NCI-H2107 treated with DMSO at 0.1 percent for 48 hours (cell line): ENCODE measurements around the gene TMEM132E.

Experiments
- DNase-seq: peaks from one replicate; lab custom pipeline; 2025; ENCODE audit not compliant: unreplicated experiment; lab: John Stamatoyannopoulos, UW

TMEM132E gene

GRCh38 chr17:34596920-34597319, 17.5 kb downstream of the TMEM132E start:
- no peak for DNase-seq

GRCh38 chr17:34598161-34598776, 18.9 kb downstream of the TMEM132E start:
- DNase-seq = no peak

- no peak for DNase-seq
Measured at GRCh38 chr17:34601416-34601815, 22.0 kb downstream of the TMEM132E start.

DNA sequence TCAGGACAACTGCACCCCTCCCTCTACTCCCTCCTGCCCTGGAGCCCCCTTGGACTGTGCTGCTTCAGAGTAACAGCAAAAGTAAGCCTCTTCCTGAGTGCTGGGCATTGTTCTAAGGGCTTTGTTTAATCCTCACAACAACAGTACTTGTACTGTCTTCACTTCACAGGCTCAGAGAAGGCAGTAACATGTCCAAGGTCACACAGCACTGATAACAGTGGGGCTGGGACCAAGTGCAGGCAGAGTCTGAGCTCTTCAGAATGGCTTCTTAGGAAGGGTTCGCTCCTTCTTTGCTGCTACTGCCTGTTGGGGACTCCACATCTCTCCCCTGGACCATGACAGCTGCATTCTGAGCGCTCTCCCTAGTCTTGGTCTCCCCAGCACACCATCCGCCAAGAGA, 24.6 kb downstream of the TMEM132E start:
- DNase-seq = no peak

GRCh38 chr17:34606763-34607162, 27.4 kb downstream of the TMEM132E start:
- DNase-seq = no peak

GRCh38 chr17:34607917-34608316, 28.5 kb downstream of the TMEM132E start:
- no peak for DNase-seq

GRCh38 chr17:34609210-34609609, 29.8 kb downstream of the TMEM132E start:
- peak; percentile 36 for DNase-seq

DNA sequence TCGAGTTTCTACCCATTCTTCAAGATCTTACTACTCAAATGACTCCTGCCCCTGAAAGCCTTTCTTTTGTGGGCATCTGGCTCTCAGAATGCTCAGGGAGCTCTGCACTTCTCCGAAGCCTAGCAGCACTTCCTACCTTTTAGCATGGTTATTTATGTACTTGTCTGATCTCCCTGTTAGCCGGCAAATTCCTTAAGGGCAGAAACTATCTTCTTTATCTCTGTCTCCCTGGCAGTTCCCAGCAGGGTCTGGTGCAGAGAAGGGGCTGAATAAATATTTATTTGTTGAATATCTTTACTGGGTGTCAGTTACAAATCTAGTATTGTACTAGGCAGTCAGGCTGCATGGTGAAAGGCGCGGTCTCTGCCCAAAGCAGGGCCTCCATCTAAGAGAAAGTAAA, 30.7 kb downstream of the TMEM132E start:
- DNase-seq = no peak

- no peak for DNase-seq
Measured at GRCh38 chr17:34610506-34610905, 31.1 kb downstream of the TMEM132E start.

DNA sequence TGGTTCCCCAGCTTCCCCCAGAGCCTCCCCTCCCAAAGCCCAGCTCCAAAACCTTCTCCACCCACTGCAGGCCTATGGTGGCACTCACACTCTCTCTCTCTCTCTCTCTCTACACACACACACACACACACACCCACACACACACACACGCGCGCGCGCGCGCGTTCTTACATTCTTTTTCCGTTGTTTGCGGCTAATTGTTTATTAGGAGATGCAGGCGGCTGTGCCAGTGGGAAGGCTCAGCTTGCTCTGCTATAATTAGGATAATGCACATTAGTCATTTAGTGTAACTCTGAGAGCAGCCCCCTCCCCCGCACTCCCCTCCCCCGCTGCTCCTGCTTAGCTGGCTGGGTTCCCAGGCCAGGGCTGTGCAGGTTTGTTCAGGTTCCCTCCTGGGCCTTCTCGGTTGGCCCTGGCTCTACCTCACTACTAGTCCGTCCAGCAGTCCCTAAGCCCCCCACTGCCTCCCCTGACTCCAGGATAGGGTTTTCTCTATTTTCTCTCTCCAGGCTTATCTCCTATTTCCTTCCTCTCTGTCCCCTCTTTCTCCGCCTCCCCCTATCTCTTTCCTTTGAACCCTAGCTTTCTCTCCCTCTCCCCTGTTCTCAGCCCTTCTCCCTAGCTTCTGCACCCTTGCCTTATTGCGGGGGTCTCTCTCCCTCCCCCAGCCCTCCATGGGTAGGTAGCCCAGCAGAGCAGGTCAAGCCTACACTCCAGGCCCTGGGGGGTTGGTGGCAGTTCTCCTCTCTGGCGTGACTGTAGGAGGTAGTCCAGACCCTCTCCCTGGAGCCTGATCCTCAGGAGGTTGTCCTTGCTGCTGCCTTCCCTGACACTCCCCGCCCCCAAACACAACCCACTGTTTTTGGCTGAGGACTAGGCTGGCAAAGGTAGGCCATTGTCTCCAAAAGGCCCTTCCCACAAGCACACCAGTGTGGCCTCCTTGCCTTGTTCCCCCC, 34.0 kb downstream of the TMEM132E start:
- peak; percentile 90 for DNase-seq

GRCh38 chr17:34614698-34615097, 35.3 kb downstream of the TMEM132E start:
- DNase-seq = peak; percentile 75

DNA sequence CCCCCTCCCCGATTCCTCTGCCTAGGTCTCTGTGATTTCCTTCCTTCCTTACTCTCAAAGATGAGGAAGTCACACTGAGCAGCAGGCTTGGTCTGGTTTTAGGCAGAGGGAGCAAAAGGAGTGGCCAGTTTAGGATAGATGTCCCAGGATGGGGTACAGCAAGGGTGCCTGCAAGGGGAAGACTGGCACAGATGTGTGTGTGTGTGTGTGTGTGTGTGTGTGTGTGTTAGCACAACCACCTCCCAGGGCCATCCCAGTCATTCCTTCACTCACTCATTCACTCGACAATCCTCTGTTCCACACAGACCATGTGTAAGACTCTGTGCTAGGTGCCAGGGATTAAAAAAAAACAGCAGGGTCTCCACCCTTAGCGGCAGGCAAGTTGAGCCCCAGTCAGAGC, 35.9 kb downstream of the TMEM132E start:
- no peak for DNase-seq

DNA sequence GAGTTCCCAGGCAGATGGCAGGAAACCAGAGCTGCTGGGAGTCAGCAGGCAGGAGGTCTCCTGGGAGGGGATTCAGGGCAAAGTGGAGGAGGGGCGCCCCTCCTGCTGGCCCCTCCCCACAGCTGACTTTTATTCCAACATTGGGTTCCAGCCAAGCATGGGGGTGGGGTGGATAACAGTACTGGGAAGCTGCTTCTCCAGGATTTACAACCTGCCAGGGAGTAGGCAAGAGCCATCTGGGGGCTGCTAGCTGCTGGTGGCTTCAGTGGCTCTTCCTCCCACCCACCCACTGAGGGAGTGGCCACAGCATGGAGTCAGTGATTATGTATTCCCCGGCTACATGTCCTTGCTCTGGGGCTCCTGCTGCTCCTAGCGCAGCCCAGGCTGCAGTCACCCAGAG, 36.8 kb downstream of the TMEM132E start:
- DNase-seq = peak; percentile 93

DNA sequence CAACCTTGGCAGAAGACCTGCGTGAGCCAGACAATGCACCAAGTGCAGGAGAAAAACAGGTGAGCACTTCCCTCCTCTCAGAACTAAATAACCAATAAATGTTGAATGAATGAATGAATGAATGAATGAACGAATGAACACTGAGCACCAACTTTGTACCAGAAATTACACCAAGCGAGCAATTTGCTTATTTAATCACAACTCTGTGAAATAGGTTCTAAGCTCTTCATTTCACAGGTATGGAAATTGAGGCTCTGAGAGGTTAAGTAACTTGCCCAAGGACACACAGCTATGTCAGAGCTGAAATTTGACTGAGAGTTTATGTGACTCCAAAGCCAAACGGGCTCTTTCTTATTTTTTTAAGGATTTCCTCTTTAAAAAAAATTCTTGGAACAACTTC, 38.0 kb downstream of the TMEM132E start:
- no peak for DNase-seq

DNA sequence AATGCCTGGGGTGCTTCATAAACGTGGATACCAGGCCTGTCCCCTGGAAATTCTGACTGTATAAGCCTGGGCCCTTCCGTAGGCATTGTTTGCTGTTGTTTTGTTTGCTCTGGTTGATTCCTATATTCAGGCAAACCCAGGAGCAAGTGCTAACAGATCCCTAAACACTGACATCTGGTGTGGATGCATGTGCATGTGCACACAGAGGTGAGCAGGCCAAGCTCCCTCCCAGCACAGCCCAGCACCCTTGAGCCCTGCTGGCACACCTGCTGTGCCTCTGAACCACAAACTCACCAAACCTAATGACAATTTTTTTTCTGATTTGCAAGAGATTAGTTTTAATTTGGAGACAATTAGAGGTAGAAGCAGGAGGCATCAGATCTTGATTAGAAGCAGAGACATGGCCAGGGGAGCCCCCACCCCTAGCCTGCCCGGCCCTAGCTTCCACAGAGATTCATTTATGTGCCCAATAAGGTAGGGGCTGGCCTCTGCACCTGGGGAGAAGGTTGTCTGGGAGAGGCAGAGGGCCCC, 40.4 kb downstream of the TMEM132E start:
- peak; percentile 85 for DNase-seq

DNA sequence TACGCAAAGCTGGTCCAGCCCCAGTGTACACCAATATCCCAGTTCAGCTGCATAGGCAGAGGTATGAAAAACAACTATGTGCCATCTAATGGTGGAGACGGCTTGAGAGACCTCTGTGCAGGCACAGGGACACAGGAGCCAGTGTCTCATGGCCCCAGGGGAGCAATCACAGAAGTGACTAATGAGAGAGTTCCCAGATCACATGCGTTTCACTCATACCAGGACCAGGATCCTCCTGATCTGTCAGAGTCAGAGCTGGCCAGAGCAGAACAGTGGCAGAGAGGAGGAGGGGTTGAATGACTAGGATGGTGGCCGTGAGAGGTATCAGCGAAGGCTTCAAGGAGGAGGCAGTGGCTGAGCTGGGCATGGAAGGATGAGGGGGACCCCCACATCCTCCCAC, 41.1 kb downstream of the TMEM132E start:
- no peak for DNase-seq

DNA sequence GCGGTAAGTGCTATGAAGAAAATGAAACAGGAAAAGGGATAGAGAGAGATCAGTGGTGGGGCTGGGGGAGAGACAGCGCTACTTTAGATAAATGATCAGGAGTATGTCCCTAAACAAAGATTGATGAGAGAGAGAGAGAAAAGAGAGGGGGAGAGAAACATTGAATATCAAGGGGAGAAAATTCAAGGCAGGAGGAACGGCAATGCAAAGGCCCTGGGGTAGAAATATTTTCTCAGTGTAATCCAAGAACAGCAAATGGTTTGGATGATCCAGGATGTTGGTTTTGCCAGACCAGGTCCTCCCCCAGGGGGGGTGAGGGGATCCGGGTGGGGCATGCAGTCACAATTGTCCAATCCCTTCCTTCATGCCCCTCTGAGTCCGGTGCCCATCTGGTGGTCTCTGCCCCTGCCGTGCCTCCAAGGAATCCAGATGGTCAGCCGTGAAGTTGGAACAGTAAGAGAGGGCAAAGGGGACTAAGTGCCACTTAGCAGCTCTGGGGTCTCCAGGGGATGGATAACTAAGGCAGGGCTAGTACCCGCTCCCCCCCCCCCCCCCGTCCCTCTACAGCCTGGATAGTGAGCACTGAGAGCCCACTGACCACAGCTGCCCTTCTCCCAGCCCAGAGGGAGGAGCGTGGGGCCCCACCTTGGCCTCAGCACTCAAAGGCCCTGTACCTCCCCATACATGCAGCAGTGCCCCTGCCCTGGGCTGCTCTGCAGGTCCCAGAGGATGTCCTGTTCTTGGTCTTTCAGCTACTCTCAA, 43.7 kb downstream of the TMEM132E start:
- no peak for DNase-seq

DNA sequence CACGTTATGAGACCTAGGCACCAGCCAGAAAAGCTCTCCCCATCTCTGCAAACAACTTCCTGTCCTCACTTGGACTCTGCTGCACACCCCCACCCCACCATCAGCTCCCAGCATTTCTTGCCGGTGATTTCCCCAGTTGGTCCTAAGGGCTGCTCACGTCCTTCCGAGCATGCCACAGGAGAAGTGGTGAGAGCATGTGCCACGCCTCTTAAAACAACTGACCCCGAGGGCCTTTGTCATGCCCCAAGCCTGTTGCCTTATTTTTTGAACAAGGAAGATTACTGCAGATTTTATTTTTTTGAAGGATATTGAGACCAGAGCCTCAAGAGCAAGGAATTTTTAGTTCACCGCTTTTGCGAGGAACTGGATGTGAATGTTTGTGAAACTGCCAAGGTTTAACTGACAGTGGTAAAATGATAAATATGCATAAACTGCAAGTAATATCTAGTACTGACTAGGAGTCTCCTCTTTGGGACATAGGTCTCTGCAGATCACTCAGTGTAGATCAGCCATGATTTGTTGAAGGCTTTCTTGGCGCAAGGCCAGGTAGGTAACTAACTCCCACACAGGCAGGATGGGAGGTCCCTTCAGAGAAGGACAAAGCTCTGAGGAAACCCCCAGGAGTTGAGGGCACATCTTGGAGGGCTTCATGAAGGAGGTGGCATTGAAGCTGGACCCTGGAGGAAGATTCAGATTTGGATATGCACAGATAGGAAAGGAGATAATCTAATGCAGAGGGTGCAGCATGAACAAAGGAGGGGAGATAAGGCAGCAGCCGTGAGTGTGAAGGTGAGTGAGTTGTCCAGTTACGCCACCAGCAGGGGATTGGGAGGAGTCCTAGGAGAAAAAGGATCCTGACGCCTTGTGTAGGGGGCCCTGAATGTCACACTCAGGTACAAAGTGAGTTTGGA, 44.7 kb downstream of the TMEM132E start:
- DNase-seq = peak; percentile 27

- DNase-seq = no peak
Measured at GRCh38 chr17:34624767-34625383, 45.5 kb downstream of the TMEM132E start.

- DNase-seq = no peak
Measured at GRCh38 chr17:34626121-34626681, 46.8 kb downstream of the TMEM132E start.
